SKM-1 treated with dmso at 0.1 percent for 144 hours (cell line): ENCODE measurements around the gene TMEM212.
"Not testable (repeated sequence)": the region's sequence is repeated elsewhere in the genome, so short reads cannot be mapped to it uniquely, and the experiment has no call there.

Experiments
- DNase-seq: peaks from one replicate; lab custom pipeline; 2025; ENCODE audit not compliant: unreplicated experiment; lab: John Stamatoyannopoulos, UW

Gene TMEM212

DNA sequence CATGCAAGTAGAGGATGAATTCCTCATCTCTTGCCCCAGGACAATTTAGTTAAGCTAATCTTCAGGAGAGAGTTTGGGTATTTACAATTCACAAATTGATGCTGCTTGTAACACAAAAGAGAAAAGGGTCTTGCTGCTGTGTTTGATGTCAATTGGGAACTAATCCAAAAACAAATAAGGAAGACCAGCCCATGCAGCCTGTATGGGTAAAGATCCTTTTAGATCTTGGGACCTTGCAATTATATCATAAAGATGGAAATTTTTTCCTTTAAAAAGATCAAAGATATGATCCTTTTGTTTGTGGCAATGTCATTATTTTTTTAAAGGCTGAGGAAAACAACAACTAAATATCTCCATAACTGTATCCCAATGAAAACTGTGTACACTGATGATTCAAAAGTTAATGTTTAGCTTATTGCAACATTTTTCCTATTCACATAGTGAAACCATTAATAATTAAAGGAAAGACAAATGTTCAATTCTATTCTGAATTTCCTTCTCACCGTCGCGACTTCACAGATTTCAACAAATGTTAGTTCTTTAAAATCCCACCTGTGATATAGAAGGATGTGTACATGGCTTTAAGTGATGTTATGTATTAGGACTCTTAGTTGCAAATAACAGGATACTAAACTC, 40.2 kb downstream of the TMEM212 start:
- no peak for DNase-seq

DNA sequence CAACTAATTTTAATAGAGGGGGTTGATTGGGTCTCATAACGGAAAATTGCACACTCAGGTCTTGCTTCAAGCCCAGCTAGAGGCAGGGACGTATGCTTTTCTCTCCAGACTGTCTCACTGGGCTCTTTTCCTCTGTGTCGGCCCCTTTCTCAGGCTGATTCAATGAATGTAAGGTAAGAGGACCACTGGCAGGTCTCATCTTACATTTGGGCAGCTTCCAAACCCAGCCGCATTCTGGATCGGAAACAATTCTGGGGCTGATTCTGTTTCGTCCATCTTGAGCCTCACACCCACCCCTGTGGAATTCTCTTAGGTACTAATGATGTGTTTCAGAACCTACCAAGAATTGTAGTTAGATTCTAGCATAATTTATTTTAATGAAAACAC, 40.7 kb downstream of the TMEM212 start:
- no peak for DNase-seq

DNA sequence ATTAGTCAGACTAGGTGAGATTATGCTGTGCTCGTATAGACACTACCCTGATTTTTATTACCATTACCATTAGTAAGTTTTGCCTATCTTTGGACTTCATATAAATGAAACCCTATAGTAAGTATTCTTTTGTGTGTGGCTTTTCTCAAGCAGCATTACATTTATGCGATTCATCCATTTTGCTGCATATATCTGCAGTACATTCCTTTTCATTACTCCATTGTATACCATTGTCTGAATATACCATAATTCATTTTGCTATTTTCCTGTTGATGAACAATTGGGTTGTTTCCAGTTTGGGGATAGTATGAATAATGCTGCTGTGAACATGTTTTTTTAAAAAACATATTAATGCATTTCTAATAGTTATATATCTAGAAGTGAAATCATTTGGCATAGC, 45.3 kb downstream of the TMEM212 start:
- DNase-seq: no peak

DNA sequence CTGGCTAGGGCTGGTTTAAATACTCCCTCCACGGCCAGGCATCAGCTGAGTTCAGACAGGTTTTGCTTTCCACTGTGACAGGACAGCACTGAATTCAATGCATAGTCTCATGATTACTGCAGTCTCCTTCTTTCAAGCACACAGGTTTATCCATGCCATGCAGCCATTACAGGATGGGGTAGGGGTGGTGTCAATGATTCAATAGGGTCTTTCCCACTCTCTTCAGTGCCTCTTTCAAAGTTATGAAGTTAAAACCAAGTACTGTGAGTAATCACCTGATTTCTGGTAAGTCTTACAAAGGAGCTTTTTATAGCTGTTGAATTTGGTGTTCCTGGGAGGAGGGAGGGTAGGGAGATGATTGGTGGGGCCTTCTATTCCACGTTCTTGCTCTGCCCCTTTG, 47.2 kb downstream of the TMEM212 start:
- DNase-seq: no peak

DNA sequence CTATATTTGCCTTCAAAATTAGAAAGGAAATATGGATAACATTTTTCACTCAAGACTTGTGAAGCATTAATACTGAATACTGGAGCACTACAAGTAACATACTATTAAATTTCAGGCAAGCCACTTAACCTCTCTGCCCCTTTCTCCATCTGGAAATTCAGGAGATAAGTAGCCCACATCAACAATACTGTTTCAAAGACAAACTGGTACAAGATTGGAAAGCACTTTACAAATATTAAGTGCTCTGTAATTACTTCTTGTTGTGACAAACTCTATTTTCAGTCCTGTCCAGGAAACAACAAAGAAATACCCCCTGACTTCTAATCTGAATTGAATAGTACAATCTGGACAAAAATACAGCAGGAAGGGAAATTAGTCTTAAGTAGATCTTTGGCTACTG, 49.3 kb downstream of the TMEM212 start:
- no peak for DNase-seq

DNA sequence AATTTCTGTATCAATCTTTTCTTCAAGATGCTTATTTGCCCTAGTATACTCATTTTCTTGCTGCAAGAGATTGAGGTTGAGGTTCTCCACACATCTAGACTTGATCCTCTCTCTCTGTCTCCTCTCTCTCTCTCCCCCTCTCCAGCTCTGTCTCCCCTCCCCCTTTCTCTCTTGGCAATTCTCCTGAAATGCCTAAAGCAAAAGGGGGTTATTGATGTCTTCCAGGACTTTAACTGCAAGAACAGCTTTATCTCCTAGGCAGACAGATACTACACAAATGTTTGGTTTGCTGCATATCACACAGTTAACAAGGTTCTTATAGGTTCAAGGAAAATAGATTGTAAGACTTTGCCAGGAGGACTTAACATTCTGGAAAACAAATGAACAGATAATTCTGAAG, 52.1 kb downstream of the TMEM212 start:
- no peak for DNase-seq

DNA sequence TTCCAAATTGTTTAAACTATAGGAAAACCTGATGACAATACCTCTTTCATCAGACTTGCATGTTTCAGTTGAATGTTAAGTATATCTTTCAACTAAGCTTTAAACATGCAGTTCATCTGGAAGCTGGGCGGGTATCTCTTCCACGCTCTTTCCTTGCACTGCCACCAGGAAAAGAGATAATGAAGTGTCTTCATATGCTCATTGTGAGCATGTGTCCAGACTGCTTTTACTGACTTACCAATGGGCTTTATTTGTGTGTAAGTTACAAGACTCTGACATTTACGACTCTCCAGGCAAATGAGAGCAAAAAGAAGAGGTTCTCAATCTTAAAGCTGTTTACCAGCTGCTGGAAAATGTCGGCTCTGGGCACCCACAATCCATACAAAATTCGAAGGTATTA, 52.8 kb downstream of the TMEM212 start:
- no peak for DNase-seq

DNA sequence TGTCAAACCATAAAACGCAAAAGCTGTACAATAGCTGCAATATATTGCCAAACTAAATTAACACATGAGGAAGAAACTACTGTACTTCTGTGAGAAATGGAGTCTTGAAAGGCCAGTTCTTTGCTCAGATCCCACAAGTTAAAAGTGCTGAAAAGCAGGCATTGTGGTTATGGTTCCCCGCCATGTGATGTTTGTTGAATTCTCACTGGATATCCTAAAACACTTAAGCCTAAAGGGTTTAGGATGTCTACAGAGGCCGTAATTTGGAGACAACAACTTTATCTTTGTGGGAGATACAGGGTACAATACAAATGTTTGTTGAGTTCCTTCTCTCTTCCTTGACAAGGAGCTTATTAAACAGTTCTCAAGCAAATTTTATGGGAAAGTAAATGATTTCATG, 53.2 kb downstream of the TMEM212 start:
- DNase-seq: no peak

DNA sequence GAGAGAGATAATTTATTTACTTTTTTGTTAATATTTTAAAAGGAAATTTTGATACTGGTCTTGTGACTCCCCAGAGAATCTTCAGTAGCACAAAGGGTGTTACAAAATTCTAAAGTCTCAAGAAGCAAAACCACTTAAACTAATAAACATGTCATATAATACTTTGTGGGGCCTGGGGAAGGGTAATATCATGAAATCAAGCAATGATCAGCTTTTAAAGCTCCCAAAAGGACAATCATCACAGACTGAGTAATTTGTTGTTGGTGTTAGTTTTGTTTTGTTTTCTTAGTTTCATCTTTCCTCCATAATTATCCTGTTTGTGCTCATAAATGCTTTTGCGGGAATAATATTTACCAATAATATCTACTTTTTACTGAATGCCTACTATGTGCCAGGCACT, 55.0 kb downstream of the TMEM212 start:
- no peak for DNase-seq

DNA sequence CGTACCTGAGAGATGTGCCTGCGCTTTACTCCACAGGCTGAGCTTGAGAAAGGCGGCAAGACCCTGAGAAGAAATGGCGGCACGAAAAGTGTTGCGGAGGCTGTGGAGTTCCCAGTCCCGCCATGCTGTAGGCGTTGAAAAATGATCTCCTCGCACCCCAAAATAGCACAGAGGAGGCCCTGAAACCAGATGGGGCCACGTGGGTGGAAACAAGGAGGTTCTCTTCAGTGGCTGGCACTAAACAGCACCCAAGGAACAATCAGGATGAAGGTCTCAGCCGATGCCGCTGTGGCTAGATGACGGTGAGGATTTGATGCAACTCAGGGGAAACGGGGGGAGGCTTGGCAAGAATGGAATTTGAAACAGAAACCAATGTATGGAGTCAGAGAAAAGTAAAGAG, 57.3 kb downstream of the TMEM212 start:
- no peak for DNase-seq

DNA sequence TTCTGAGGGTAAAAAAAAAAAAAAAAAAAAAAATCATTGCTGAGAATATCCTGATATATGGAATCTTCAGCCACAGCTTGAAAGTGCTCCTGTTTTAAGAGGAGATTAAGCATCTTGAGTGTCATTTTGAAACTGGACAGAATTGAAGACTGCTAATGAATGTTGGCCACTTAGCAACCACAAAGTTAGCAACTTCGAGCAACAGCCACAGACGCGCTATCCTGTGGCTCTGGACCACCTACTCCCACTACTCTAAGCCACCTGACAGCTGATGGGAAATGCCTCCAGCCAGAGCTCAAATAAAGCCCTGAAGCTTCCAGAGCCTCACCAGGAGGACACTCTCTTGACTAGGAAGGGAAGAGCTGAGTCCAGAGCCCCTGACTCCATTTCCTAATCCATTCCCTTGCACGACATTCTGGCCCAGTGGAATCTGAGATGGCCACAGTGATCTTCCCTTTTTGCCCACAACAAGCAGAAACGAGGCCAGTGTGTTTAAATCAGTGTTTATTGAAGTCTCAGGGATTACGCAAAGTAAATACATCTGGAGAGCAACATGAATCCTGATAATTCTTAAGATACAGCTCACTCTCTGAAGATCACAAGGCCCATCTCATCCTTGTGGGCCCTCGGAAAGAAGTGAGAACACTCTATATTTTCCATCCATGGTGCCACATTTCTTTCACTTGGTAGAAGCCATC, 58.6 kb downstream of the TMEM212 start:
- DNase-seq: no peak

DNA sequence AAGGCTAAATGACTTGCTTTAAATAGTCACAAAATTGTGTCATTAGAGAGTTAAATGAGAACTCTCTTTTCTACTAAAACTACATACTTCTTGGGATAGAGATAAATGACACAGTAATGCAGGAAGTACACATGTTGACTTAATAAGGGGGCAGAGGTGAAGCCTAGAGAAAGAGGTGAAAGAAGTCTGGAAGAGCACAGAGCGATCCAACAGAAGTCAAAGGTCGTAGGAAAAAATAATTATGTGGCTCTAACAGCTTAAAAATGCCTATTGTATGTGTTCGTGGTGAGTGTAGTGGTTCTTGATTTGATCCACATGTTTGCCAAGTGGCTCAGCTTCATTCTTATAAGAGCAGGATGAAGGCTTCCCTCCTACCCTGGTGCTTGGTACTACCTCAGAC, 61.7 kb downstream of the TMEM212 start:
- no peak for DNase-seq

DNA sequence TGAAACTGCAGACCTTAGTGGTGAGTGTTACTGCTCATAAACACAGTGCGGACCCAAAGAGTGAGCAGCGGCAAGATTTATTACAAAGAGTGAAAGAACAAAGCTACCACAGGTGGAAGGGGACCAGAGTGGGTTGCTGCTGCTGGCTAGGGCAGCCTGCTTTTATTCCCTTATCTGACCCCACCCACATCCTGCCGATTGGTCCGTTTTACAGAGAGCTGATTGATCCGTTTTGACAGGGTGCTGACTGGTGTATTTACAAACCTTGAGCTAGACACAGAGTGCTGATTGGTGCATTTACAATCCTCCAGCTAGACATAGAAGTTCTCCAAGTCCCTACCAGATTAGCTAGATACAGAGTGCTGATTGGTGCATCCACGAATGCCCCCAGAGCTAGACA, 63.4 kb downstream of the TMEM212 start:
- not testable (repeated sequence) for DNase-seq

DNA sequence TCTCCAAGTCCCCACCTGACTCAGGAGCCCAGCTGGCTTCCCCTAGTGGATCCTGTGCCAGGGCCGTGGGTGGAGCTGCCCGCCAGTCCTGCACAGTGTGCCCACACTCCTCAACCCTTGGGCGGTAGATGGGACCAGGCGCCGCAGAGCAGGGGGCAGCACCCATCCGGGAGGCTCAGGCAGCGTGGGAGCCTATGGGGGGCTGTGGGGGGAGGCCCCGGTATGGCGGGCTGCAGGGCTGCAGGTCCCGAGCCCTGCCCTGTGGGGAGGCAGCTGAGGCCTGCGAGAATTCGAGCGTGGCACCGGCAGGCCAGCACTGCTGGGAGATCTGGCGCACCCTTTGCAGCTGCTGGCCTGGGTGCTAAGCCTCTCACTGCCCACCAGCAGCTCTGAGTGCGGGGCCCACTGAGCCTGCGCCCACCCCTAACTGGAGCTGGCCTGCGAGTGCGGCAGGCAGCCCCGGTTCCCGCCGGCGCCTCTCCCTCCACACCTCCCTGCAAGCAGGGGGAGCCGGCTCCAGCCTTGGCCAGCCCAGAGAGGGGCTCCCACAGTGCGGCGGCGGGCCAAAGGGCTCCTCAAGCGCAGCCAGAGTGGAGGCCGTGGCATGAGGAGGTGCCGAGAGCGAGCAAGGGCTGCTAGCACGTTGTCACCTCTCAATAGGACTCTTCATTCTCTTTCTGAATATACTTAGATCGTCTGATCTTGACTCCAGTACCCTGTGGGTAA, 64.0 kb downstream of the TMEM212 start:
- no peak for DNase-seq

DNA sequence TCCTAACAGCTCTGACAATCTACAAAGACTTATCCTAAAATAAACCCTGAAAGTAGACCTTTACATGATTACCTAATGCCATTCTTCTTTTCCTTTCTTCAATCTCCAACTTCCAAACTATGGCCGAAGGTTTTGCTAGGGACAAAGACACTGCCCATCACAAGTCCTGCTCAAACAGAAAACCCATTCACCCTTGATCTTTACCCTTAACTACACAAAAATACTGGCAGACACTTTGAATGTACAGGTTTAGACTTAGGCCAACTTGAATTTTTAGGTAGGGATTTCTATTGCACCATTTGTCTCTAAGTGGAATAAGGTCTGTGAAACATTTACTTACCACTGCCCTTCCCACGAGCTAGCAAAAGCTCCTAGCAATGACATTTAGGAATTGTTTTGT, 64.6 kb downstream of the TMEM212 start:
- no peak for DNase-seq

DNA sequence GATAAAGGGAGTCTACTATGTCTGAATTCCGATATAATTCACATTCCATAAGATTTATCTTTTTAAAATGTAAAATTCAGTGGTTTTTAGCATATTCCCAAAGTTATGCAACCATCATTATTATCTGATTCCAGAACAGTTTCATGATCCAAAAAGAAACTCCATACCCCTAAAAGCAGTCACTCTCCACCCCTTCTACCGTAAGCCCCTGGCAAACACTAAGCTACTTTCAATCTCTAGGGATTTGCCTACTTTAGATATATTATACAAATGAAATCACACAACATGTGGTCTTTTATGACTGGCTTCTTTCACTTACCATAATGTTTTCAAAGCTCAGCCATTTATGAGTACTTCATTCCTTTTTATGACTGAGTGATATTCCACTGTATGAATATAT, 65.6 kb downstream of the TMEM212 start:
- no peak for DNase-seq
